ENCODE results near the gene SLX4.
A peak's percentile ranks its signal among the peaks of the same experiment; 100 is the strongest.

SLX4 gene

GRCh38 chr16:3596101-3596861 lies 15.1 kb downstream of the SLX4 start:
- Histone ChIP-seq H3K79me2 (ENCODE audit: control insufficient read depth, insufficient read depth, low read length, poor library complexity) (no peaks in the 10 kb centered on the region), H3K79me1 (ENCODE audit: low read length) (no peaks in the 10 kb centered on the region), H3K27ac (ENCODE audit: low read depth, low read length) (no peak overlapping the region), H3K36me3 (ENCODE audit: control insufficient read depth in 1 of 2, insufficient read depth in 2 of 2, low read length in 2 of 2) (peaks cover 50 to 53% of the 10 kb centered on the region in 2 experiments), H2BK5ac (ENCODE audit: low read depth, low read length, poor library complexity) (no peak overlapping the region), H3K9me3 (ENCODE audit: insufficient read depth, low read depth, low read length) (peaks cover 20% of the 10 kb centered on the region), H4K12ac (ENCODE audit: low read depth, low read length) (no peak overlapping the region), H3K14ac (ENCODE audit: low read length) (no peak overlapping the region), H2AK5ac (ENCODE audit: low read length) (no peak overlapping the region), H3K18ac (ENCODE audit: low read length) (no peak overlapping the region), H2BK120ac (ENCODE audit: insufficient read depth, low read length, poor library complexity) (no peak overlapping the region), H3K4me2 (ENCODE audit: low read length) (no peak overlapping the region), H4K91ac (ENCODE audit: low read depth, low read length) (no peak overlapping the region), H3K23ac (ENCODE audit: low read length) (no peak overlapping the region), H3K9ac (ENCODE audit: low read length) (no peak overlapping the region), H4K8ac (ENCODE audit: low read depth, low read length) (no peak overlapping the region), H3K27me3 (ENCODE audit: insufficient read depth, low read length) (no peaks in the 10 kb centered on the region), H3K4ac (ENCODE audit: low read depth, low read length) (no peak overlapping the region), H3K4me3 (ENCODE audit: low read depth, low read length) (no peak overlapping the region), H2BK12ac (ENCODE audit: low read length) (no peak overlapping the region), H3K4me1 (ENCODE audit: control insufficient read depth in 1 of 2, insufficient read depth in 2 of 2, low read length in 2 of 2) (no peaks in the 10 kb centered on the region), H2AFZ (ENCODE audit: insufficient read depth, low read length, poor library complexity) (no peak overlapping the region)
- DNase-seq, result peak; percentile 83 to 84
- no CpG with 5 or more reads among the region's 27 CpGs for WGBS (ENCODE audit: extremely low coverage, insufficient coverage, insufficient read length)

DNA sequence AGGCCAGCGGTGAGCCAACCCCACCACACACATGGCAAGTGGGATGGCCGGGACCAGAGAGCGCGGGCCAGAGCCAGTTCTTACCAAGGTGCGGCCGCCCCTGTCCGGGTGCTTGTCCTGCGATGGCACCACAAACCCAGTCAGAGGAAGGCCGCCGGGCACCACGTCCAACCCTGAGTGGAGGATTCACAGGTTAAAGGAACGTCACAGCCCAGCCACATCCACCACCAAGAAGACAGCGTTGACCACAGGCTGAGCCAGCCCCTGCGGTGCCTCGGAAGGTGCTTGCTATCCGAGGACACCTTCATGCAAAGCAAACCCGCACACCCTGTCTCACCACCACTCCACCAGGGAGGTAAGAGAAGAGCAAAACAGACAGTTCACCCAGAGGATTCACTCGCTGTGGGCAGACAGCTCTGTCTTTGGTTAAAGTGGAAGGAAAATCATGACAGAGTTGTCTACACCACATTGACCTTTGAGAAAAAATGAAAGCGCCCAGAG lies 15.8 kb downstream of the SLX4 start:
- H4K91ac ChIP-seq (ENCODE audit: low read depth, low read length), result no peak overlapping the region
- no peak for DNase-seq
- peaks cover 46 to 54% of the 10 kb centered on the region in 2 experiments for H3K36me3 ChIP-seq (ENCODE audit: control insufficient read depth in 1 of 2, insufficient read depth in 2 of 2, low read length in 2 of 2)
- no peak overlapping the region for H4K8ac ChIP-seq (ENCODE audit: low read depth, low read length)
- no peak overlapping the region for H3K27ac ChIP-seq (ENCODE audit: low read depth, low read length)
- no peak overlapping the region for H3K4me3 ChIP-seq (ENCODE audit: low read depth, low read length)
- H3K27me3 ChIP-seq (ENCODE audit: insufficient read depth, low read length), result no peaks in the 10 kb centered on the region
- no peak overlapping the region for H3K18ac ChIP-seq (ENCODE audit: low read length)
- no peaks in the 10 kb centered on the region for H3K79me1 ChIP-seq (ENCODE audit: low read length)
- no peak overlapping the region for H4K12ac ChIP-seq (ENCODE audit: low read depth, low read length)
- H2AK5ac ChIP-seq (ENCODE audit: low read length), result no peak overlapping the region
- H2BK5ac ChIP-seq (ENCODE audit: low read depth, low read length, poor library complexity), result no peak overlapping the region
- H3K4ac ChIP-seq (ENCODE audit: low read depth, low read length), result no peak overlapping the region
- H2BK12ac ChIP-seq (ENCODE audit: low read length), result no peak overlapping the region
- no peak overlapping the region for H3K4me2 ChIP-seq (ENCODE audit: low read length)
- peaks cover 14% of the 10 kb centered on the region for H3K9me3 ChIP-seq (ENCODE audit: insufficient read depth, low read depth, low read length)
- H2AFZ ChIP-seq (ENCODE audit: insufficient read depth, low read length, poor library complexity), result no peak overlapping the region
- no peak overlapping the region for H3K23ac ChIP-seq (ENCODE audit: low read length)
- H2BK120ac ChIP-seq (ENCODE audit: insufficient read depth, low read length, poor library complexity), result no peak overlapping the region
- H3K9ac ChIP-seq (ENCODE audit: low read length), result no peak overlapping the region
- H3K4me1 ChIP-seq (ENCODE audit: control insufficient read depth in 1 of 2, insufficient read depth in 2 of 2, low read length in 2 of 2), result no peaks in the 10 kb centered on the region
- no peaks in the 10 kb centered on the region for H3K79me2 ChIP-seq (ENCODE audit: control insufficient read depth, insufficient read depth, low read length, poor library complexity)
- no CpG with 5 or more reads among the region's 19 CpGs for WGBS (ENCODE audit: extremely low coverage, insufficient coverage, insufficient read length)
- no peak overlapping the region for H3K14ac ChIP-seq (ENCODE audit: low read length)

DNA sequence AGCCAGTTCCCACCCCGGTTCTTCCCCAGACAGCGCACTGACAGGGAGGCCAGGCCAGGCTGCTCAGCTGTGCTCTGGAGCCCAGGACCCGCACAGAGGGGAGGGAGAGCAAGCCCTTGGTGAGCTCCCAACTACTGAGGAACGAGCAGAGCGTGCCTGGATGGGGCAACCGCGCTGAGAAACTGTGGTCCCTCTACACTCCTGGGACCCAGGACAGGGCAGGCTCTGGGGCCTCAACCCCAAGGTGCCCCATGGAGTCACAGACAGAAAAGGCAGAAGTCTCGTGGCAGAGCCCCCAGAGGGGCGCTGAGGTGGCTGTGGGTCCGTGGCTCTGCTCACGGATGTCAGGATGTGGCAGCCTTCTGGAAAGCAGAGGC lies 16.3 kb downstream of the SLX4 start:
- Histone ChIP-seq H3K23ac (ENCODE audit: low read length) (no peak overlapping the region), H3K79me1 (ENCODE audit: low read length) (no peaks in the 10 kb centered on the region), H2AK5ac (ENCODE audit: low read length) (no peak overlapping the region), H3K4me3 (ENCODE audit: low read depth, low read length) (no peak overlapping the region), H3K4me2 (ENCODE audit: low read length) (no peak overlapping the region), H3K4ac (ENCODE audit: low read depth, low read length) (no peak overlapping the region), H4K8ac (ENCODE audit: low read depth, low read length) (no peak overlapping the region), H3K9me3 (ENCODE audit: insufficient read depth, low read depth, low read length) (peaks cover 11% of the 10 kb centered on the region), H3K27ac (ENCODE audit: low read depth, low read length) (no peak overlapping the region), H2AFZ (ENCODE audit: insufficient read depth, low read length, poor library complexity) (no peak overlapping the region), H3K79me2 (ENCODE audit: control insufficient read depth, insufficient read depth, low read length, poor library complexity) (no peaks in the 10 kb centered on the region), H3K36me3 (ENCODE audit: control insufficient read depth in 1 of 2, insufficient read depth in 2 of 2, low read length in 2 of 2) (peaks cover 43 to 55% of the 10 kb centered on the region in 2 experiments), H2BK120ac (ENCODE audit: insufficient read depth, low read length, poor library complexity) (no peak overlapping the region), H3K9ac (ENCODE audit: low read length) (no peak overlapping the region), H3K27me3 (ENCODE audit: insufficient read depth, low read length) (no peaks in the 10 kb centered on the region), H3K14ac (ENCODE audit: low read length) (no peak overlapping the region), H4K91ac (ENCODE audit: low read depth, low read length) (no peak overlapping the region), H3K18ac (ENCODE audit: low read length) (no peak overlapping the region), H4K12ac (ENCODE audit: low read depth, low read length) (no peak overlapping the region), H2BK5ac (ENCODE audit: low read depth, low read length, poor library complexity) (no peak overlapping the region), H3K4me1 (ENCODE audit: control insufficient read depth in 1 of 2, insufficient read depth in 2 of 2, low read length in 2 of 2) (no peaks in the 10 kb centered on the region), H2BK12ac (ENCODE audit: low read length) (no peak overlapping the region)
- no peak for DNase-seq
- no CpG with 5 or more reads among the region's 11 CpGs for WGBS (ENCODE audit: extremely low coverage, insufficient coverage, insufficient read length)

DNA sequence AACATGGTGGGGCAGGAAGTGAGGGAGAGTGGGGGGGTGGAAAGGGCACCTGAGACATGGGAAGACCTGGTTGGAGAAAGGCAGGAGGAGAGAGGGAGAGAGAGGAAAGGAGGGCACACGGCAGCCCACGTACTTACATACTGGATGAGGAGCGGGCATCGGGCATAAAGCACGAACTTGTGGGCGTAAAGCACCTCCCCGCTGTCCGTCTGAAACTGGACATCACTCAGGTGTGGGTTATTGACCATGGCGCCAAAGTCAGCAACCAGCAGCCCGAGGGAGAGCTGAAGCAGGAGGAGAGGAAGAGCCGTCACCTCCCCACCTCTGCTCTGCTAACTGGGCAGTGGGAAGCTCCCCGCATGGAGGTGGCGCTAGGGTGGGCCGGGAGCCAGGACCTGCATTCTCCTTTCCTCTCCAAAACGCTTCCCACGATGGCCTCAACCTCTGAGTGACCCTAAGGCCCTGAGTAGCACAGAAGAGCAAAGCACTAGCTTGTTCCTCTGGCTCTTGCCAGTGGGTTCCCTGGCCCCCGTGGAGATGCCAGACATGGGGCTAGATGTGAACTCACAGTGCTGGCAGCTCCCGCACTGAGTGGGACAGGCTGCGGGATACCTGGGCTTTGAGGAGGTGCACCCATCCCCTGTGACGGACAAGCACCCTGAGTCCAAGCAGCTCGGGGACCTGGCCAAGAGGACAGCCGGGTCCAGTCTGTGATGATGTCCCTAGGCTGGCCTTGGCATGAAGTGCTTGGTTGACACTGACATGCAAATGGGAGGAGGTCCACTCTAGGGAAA lies 16.9 kb downstream of the SLX4 start:
- H3K23ac ChIP-seq (ENCODE audit: low read length), result no peak overlapping the region
- no peak overlapping the region for H2BK5ac ChIP-seq (ENCODE audit: low read depth, low read length, poor library complexity)
- no peak overlapping the region for H3K27ac ChIP-seq (ENCODE audit: low read depth, low read length)
- no peak for DNase-seq
- no peaks in the 10 kb centered on the region for H3K79me2 ChIP-seq (ENCODE audit: control insufficient read depth, insufficient read depth, low read length, poor library complexity)
- H3K4ac ChIP-seq (ENCODE audit: low read depth, low read length), result no peak overlapping the region
- no peak overlapping the region for H3K4me3 ChIP-seq (ENCODE audit: low read depth, low read length)
- no peak overlapping the region for H2AK5ac ChIP-seq (ENCODE audit: low read length)
- H2BK12ac ChIP-seq (ENCODE audit: low read length), result no peak overlapping the region
- H3K9ac ChIP-seq (ENCODE audit: low read length), result no peak overlapping the region
- H3K27me3 ChIP-seq (ENCODE audit: insufficient read depth, low read length), result no peaks in the 10 kb centered on the region
- no peak overlapping the region for H4K8ac ChIP-seq (ENCODE audit: low read depth, low read length)
- WGBS (ENCODE audit: extremely low coverage, insufficient coverage, insufficient read length), result no CpG with 5 or more reads among the region's 22 CpGs
- no peaks in the 10 kb centered on the region for H3K79me1 ChIP-seq (ENCODE audit: low read length)
- H3K4me1 ChIP-seq (ENCODE audit: control insufficient read depth in 1 of 2, insufficient read depth in 2 of 2, low read length in 2 of 2), result peaks cover 2% of the 10 kb centered on the region in 2 experiments
- H2BK120ac ChIP-seq (ENCODE audit: insufficient read depth, low read length, poor library complexity), result no peak overlapping the region
- no peak overlapping the region for H4K91ac ChIP-seq (ENCODE audit: low read depth, low read length)
- H3K4me2 ChIP-seq (ENCODE audit: low read length), result no peak overlapping the region
- peaks cover 8% of the 10 kb centered on the region for H3K9me3 ChIP-seq (ENCODE audit: insufficient read depth, low read depth, low read length)
- H3K18ac ChIP-seq (ENCODE audit: low read length), result no peak overlapping the region
- H3K14ac ChIP-seq (ENCODE audit: low read length), result no peak overlapping the region
- H4K12ac ChIP-seq (ENCODE audit: low read depth, low read length), result no peak overlapping the region
- peaks cover 41 to 50% of the 10 kb centered on the region in 2 experiments for H3K36me3 ChIP-seq (ENCODE audit: control insufficient read depth in 1 of 2, insufficient read depth in 2 of 2, low read length in 2 of 2)
- no peak overlapping the region for H2AFZ ChIP-seq (ENCODE audit: insufficient read depth, low read length, poor library complexity)

Data from trophoblast cell (in vitro differentiated cells and primary cell).